H7 (cell line): ENCODE measurements around the gene TTC16. TPM values are rescaled to one million over a fixed set of nuclear protein-coding genes. Genes with fewer than 3 reads are reported as not detected.
"Not testable (repeated sequence)": the region's sequence is repeated elsewhere in the genome, so short reads cannot be mapped to it uniquely, and the experiment has no call there.

ENCODE experiments used
- DNase-seq: peaks from one replicate; pipeline ENCODE4 v3.0.0; 2012
- H3K27me3 ChIP-seq: 2 replicates; pipeline ENCODE4 v1.6.0; 2011; ENCODE audit warnings: mild to moderate bottlenecking, low read length; ENCODE audit not compliant: control insufficient read depth, insufficient read depth
- H3K36me3 ChIP-seq: replicated peaks from 2 replicates; pipeline ENCODE4 v1.5.1; 2011; ENCODE audit warnings: low read length; ENCODE audit not compliant: control insufficient read depth, insufficient read depth
- H3K4me3 ChIP-seq: 2 replicates; pipeline ENCODE4 v1.5.1; 2011; ENCODE audit warnings: low read depth, mild to moderate bottlenecking, control low read depth, low read length, moderate library complexity; ENCODE audit not compliant: insufficient read depth
- total RNA-seq: library from RNA; depleted of rRNA; stranded (reverse); fragments of >200 nt; shearing (Covaris generic); gene quantifications from 2 replicates; pipeline ENCODE4 v1.2.3, GENCODE V29; 2014

TTC16 gene
- total RNA-seq, 1 experiment from 2014 or later, result not detected

GRCh38 chr9:127755061-127756060, 39.5 kb downstream of the TTC16 start:
- Histone ChIP-seq H3K4me3 (peak overlapping the region; percentile 58), H3K27me3 (peaks cover 38% of the 10 kb centered on the region), H3K36me3 (no peaks in the 10 kb centered on the region)
- peak; percentile 99 for DNase-seq

DNA sequence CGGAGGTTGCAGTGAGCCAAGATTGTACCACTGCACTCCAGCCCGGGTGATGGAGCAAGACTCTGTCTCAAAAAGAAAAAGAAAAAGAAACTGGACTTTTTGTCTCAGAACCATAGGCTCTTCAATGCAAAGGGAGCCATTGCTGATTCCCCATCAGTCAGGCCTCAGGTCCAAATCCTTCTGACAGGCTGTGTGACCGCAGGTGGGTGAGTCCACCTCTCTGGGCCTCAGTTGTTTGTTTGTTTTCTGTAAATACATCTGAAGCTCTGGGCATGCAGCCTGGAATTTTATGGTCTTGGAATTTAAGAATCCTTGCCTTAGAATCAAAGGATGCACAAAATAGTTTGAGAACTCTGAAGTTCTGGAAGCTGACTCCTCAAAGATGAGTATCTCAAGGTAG, 40.4 kb downstream of the TTC16 start:
- Histone ChIP-seq H3K27me3 (peaks cover 38% of the 10 kb centered on the region), H3K4me3 (no peak overlapping the region), H3K36me3 (no peaks in the 10 kb centered on the region)
- no peak for DNase-seq

DNA sequence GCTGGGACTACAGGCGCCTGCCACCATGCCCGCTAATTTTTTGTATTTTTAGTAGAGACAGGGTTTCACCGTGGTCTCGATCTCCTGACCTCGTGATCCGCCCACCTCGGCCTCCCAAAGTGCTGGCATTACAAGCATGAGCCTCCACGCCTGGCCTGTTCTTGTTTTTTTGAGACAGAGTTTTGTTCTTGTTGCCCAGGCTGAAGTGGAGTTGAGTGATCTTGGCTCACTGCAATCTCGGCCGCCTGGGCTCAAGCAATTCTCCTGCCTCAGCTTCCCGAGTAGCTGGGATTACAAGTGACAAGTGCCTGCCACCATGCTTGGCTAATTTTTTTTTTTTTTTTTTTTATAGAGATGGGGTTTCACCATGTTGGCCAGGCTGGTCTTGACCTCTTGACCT, 40.9 kb downstream of the TTC16 start:
- H3K27me3 ChIP-seq, result peaks cover 36% of the 10 kb centered on the region
- not testable (repeated sequence) for H3K36me3 ChIP-seq, H3K4me3 ChIP-seq, DNase-seq

- H3K36me3 ChIP-seq, result no peaks in the 10 kb centered on the region
- no peak for DNase-seq
- H3K27me3 ChIP-seq, result peaks cover 20% of the 10 kb centered on the region
- no peak overlapping the region for H3K4me3 ChIP-seq
Measured at GRCh38 chr9:127758843-127759242, 43.0 kb downstream of the TTC16 start.

DNA sequence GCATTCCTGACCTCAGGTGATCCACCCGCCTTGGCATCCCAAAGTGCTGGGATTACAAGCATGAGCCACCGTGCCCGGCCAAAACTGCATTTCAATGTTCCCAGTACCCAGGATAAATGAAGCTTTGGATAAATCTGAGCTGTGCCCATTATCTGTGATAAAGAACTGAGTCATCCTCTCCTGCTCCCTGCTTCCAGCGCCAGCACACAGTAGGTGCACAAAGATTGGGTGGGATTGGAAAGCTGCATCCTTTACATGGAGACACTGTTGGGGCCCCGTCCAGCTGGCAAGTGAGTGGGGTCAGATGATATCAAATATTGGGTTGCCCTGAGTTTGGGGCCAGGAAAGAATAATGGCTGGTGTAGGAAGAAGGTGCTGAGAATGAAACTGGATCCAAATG, 45.2 kb downstream of the TTC16 start:
- H3K36me3 ChIP-seq, result no peaks in the 10 kb centered on the region
- no peak overlapping the region for H3K4me3 ChIP-seq
- peaks cover 3% of the 10 kb centered on the region for H3K27me3 ChIP-seq
- no peak for DNase-seq

GRCh38 chr9:127761491-127761956, 45.6 kb downstream of the TTC16 start:
- peak; percentile 63 for DNase-seq
- H3K36me3 ChIP-seq, result no peaks in the 10 kb centered on the region
- no peaks in the 10 kb centered on the region; the same call in 1 of the 2 replicates for H3K27me3 ChIP-seq
- H3K4me3 ChIP-seq, result no peak overlapping the region

DNA sequence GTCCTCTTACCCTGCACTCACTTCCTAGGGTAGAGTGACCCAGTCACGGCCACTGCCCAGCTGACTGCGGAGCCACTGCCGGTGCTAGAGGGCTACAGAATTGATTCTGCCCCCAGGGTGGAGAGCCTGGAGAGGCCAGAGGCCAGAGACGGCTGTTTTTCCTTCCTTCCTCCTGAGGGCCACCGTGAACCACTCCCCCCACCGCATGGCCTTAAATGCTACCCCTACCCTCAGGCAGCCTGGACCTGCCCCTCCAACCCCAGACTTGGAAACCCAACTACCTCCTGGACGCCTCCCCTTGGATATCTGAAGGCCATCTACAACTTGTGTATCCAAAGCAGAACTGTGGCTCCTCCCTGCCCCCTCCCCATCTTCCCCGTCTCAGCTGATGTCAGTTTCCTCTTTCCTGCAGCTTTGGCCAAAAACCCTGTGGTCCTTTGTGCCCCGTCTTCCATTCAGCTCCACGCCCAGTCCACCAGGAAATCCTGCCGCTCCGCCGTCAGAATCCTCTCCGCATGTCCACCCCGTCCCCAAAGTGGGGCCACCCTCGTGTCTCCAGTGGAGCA, 46.3 kb downstream of the TTC16 start:
- Histone ChIP-seq H3K27me3 (no peaks in the 10 kb centered on the region), H3K36me3 (no peaks in the 10 kb centered on the region), H3K4me3 (no peak overlapping the region)
- peak; percentile 68 for DNase-seq

- Histone ChIP-seq H3K36me3 (no peaks in the 10 kb centered on the region), H3K4me3 (no peak overlapping the region), H3K27me3 (no peaks in the 10 kb centered on the region)
- peak; percentile 82 for DNase-seq
Measured at GRCh38 chr9:127763918-127764384, 48.1 kb downstream of the TTC16 start.

- no peaks in the 10 kb centered on the region for H3K36me3 ChIP-seq
- DNase-seq, result no peak
- no peak overlapping the region for H3K4me3 ChIP-seq
- H3K27me3 ChIP-seq, result peaks cover under 1% of the 10 kb centered on the region; the same call in 1 of the 2 replicates
Measured at GRCh38 chr9:127765418-127765817, 49.5 kb downstream of the TTC16 start.

DNA sequence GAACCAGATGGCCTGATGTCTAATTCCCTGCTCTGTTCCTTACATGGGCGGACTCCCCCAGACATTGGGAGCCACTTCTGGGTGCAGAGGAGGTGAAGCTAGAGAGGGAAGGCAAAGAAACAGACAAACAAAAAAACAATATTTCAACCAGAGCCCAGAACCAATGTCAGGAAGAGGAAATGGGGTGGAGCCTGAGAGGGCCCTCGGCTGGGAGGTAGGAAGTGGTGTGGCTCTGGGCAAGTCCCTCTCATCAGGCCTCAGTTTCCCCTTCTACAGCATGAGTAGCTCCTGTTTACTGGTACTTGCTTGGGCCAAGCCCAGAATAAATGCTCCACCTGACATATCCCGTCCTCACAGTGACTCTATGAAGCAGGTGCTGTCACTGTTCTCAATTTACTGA, 51.5 kb downstream of the TTC16 start:
- DNase-seq, result no peak
- H3K4me3 ChIP-seq, result no peak overlapping the region
- peaks cover 1% of the 10 kb centered on the region; the same call in 1 of the 2 replicates for H3K27me3 ChIP-seq
- H3K36me3 ChIP-seq, result no peaks in the 10 kb centered on the region

GRCh38 chr9:127767909-127768331, 52.0 kb downstream of the TTC16 start:
- Histone ChIP-seq H3K27me3 (peaks cover 1% of the 10 kb centered on the region; the same call in 1 of the 2 replicates), H3K36me3 (no peaks in the 10 kb centered on the region), H3K4me3 (no peak overlapping the region)
- DNase-seq, result no peak

DNA sequence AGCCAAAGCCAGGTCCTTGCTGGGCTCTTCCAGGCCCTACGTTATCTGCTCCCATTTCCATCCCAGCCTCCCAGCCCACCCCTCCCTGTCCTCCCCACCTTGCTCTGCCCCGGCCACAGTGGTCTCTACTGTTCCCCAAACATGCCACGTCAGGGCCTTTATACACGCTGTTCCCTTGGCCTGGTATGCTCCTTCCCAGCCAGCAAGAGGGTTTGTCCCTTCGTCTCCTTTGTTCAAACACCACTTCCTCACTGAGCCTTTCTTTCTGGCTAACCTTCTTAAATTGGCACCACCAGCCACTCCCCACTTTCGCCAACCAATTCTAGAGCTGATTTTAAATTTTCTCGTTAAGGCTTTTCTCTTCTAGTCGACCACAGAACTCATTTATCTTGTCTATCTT, 52.8 kb downstream of the TTC16 start:
- Histone ChIP-seq H3K4me3 (no peak overlapping the region), H3K36me3 (no peaks in the 10 kb centered on the region), H3K27me3 (peaks cover 1% of the 10 kb centered on the region; the same call in 1 of the 2 replicates)
- no peak for DNase-seq

DNA sequence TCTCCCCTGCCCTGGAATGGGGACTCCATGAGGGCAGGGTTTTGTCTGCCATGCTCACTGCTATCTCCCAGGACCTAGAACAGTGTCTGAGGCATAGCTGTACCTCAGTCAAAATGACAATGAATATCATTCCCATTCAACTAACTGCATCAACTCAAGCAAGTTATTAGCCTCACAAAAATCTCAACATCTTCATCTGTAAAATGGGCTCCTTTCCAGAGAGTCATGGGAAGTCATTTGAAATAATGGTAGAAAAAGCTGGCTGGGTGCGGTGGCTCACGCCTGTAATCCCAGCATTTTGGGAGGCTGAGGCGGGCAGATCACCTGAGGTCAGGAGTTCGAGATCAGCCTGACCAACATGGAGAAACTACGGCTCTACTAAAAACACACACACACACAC, 53.2 kb downstream of the TTC16 start:
- DNase-seq, result no peak

DNA sequence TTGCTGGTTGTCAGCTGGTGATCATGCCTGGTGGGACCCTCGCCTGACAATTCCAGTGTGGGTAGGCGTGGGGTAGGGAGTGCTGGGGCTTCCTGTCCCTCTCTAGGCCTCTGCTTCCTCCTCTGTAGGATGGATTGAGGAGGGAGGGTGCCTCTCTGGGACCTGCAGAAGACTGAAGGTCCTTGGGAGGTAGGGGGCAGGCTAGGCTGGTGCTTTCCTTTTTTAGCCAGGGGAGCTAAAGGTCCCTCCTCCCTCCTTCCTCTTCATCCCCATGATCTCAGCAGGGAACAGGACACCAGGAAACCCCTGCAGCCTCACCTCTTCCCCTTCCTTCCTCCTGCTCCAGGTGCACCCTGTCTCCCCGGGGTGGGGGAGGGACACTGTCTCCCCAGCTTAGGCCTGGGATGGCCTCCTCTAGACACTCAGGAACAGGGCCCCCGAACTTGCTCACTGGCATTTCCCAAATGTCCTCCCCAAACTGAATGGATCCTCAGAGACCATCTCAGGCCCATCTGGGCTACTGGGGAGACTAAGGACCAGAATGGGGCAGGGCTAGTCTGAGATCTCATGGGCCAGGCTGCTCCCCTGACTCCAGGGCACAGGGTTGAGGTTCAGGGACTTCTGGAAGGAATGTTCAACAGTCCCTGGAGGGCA, 54.2 kb downstream of the TTC16 start:
- Histone ChIP-seq H3K36me3 (no peaks in the 10 kb centered on the region), H3K27me3 (peaks cover 1% of the 10 kb centered on the region; the same call in 1 of the 2 replicates), H3K4me3 (no peak overlapping the region)
- no peak for DNase-seq

More for the DNA sequence above, 53.2 kb downstream of the TTC16 start:
- no peak overlapping the region for H3K4me3 ChIP-seq
- no peaks in the 10 kb centered on the region for H3K36me3 ChIP-seq
- H3K27me3 ChIP-seq, result peaks cover 1% of the 10 kb centered on the region; the same call in 1 of the 2 replicates
